NK-92 (cell line): Measurements from ENCODE around the gene GDI1.

Experiments
- DNase-seq: peaks from one replicate; lab custom pipeline; 2025; ENCODE audit not compliant: unreplicated experiment; lab: John Stamatoyannopoulos, UW

Gene GDI1

GRCh38 chrX:154436374-154436982, 476 bp upstream of the GDI1 start:
- DNase-seq = no peak

GRCh38 chrX:154437971-154438893, 1.3 kb downstream of the GDI1 start:
- no peak for DNase-seq

- DNase-seq = no peak
These were observed 2.9 kb downstream of the GDI1 start for GRCh38 chrX:154439841-154440240.

- DNase-seq = no peak
These were observed 3.8 kb downstream of the GDI1 start for GRCh38 chrX:154440623-154441357.

GRCh38 chrX:154441564-154441963, 4.6 kb downstream of the GDI1 start:
- DNase-seq = no peak

GRCh38 chrX:154441984-154442707, 5.2 kb downstream of the GDI1 start:
- no peak for DNase-seq

GRCh38 chrX:154443479-154443910, 6.5 kb downstream of the GDI1 start:
- DNase-seq = no peak

- no peak for DNase-seq
These were observed 7.2 kb downstream of the GDI1 start, which contains the start of gene FAM50A for GRCh38 chrX:154443992-154444754. Gene FAM50A, plus strand, starts transcription at chrX:154444141. Its CDS starts 95 bp downstream, at chrX:154444236.

- DNase-seq = no peak
These were observed 7.8 kb downstream of the GDI1 start for GRCh38 chrX:154444755-154445246.

GRCh38 chrX:154445776-154446175, 8.8 kb downstream of the GDI1 start:
- DNase-seq = no peak

GRCh38 chrX:154446430-154446829, 9.5 kb downstream of the GDI1 start:
- no peak for DNase-seq

GRCh38 chrX:154448484-154448883, 11.5 kb downstream of the GDI1 start:
- DNase-seq = no peak

- DNase-seq = no peak
These were observed 12.7 kb downstream of the GDI1 start for GRCh38 chrX:154449618-154450017.

GRCh38 chrX:154450312-154450711, 13.4 kb downstream of the GDI1 start:
- DNase-seq = no peak

- no peak for DNase-seq
These were observed 15.9 kb downstream of the GDI1 start for GRCh38 chrX:154452823-154453222.

- DNase-seq = no peak
These were observed 20.6 kb downstream of the GDI1 start for GRCh38 chrX:154457491-154458115.

- DNase-seq = no peak
These were observed 21.4 kb downstream of the GDI1 start, which contains the start of gene PLXNA3 for GRCh38 chrX:154458116-154458953. Gene PLXNA3, plus strand, starts transcription at chrX:154458281. Its CDS starts 1,903 bp downstream, at chrX:154460184.

- no peak for DNase-seq
These were observed 22.2 kb downstream of the GDI1 start for GRCh38 chrX:154458954-154459778.
